K562 (cell line): ENCODE results near the gene SEC14L3. TPM values are rescaled to one million over a fixed set of nuclear protein-coding genes. Genes with fewer than 3 reads are reported as not detected.
A peak's percentile ranks its signal among the peaks of the same experiment; 100 is the strongest.

Experiments used
- ATAC-seq: fragments of 200-7000 bp; cut with Tn5 transposase; 3 replicates; pipeline ENCODE4 v1.9.1; 2020; ENCODE audit warnings: moderate library complexity
- BruUV-seq: library from RNA; stranded (reverse); fragments of 400-500 nt; replicated peaks from 2 replicates; lab custom pipeline; 2021; lab: Mats Ljungman, UMichigan
- CTCF ChIA-PET: fragments of 300-600 bp; formaldehyde crosslinking; extraction: SDS; loops from one replicate; lab custom pipeline; 2021; ENCODE audit warnings: low intra/inter-chr PET ratio; lab: Yijun Ruan, JAX
- POLR2A ChIA-PET: fragments of 300-600, 350-650 bp; sonication (Branson Sonifier 250); formaldehyde crosslinking; extraction: SDS; loops from one replicate; lab custom pipeline; 2021; ENCODE audit warnings: antibody characterized with exemption, inconsistent platforms; lab: Yijun Ruan, JAX
- DNase-seq, 4 experiments: peaks; one replicate each; pipeline versions ENCODE4 v3.0.0 to v3.0.0-alpha.2; 2011 to 2018; ENCODE audit warnings: low spot score in 3 of 4, mixed read lengths in 3 of 4; ENCODE audit errors: extremely low read depth in 1 of 4
- FAIRE-seq: peaks from 2 replicates; lab custom pipeline; 2011; peaks lifted over from hg19 to GRCh38; lab: Jason Lieb, UNC
- H2AFZ ChIP-seq: 2 replicates; pipeline ENCODE4 v1.6.0; 2011; ENCODE audit warnings: low read depth, low read length, control low read depth, inconsistent platforms
- H3K27ac ChIP-seq: fragments of 200-600 bp; 3 replicates; pipeline ENCODE4 v1.8.0; 2011; ENCODE audit warnings: low read depth, mild to moderate bottlenecking, control low read depth, inconsistent platforms, low read length, moderate library complexity, mixed read lengths; ENCODE audit errors: extremely low read depth
- H3K27me3 ChIP-seq, 2 experiments: fragments of 300-600 bp in 1 of 2; 2 replicates in 1 of 2; 3 replicates in 1 of 2; pipeline versions ENCODE4 v1.6.0 to v1.8.0; 2011; ENCODE audit warnings: inconsistent platforms in 2 of 2, low read length in 2 of 2, mild to moderate bottlenecking in 1 of 2, mixed read lengths in 1 of 2, moderate library complexity in 1 of 2; ENCODE audit not compliant: control insufficient read depth in 2 of 2, insufficient read depth in 2 of 2
- H3K36me3 ChIP-seq: fragments of 300-600 bp; 3 replicates; pipeline ENCODE4 v1.8.0; 2011; ENCODE audit warnings: mild to moderate bottlenecking, low read length, inconsistent platforms; ENCODE audit not compliant: control insufficient read depth, insufficient read depth
- H3K4me1 ChIP-seq, 2 experiments: fragments of 200-600 bp in 1 of 2; replicated peaks in 1 of 2; 2 replicates in 1 of 2; 3 replicates in 1 of 2; pipeline versions ENCODE4 v1.5.1 to v1.8.0; 2011; ENCODE audit warnings: inconsistent platforms in 2 of 2, low read length in 2 of 2, mild to moderate bottlenecking in 1 of 2, mixed read lengths in 1 of 2, moderate library complexity in 1 of 2; ENCODE audit not compliant: control insufficient read depth in 2 of 2, insufficient read depth in 2 of 2
- H3K4me2 ChIP-seq: 2 replicates; pipeline ENCODE4 v1.6.1; 2011; ENCODE audit warnings: low read length, control low read depth, inconsistent platforms, mixed read lengths; ENCODE audit not compliant: insufficient read depth
- H3K4me3 ChIP-seq: fragments of 200-600 bp; sonication (generic), shearing (Covaris generic); 2 replicates; pipeline ENCODE4 v1.5.1; 2016; ENCODE audit warnings: control low read depth, inconsistent platforms
- H3K79me2 ChIP-seq: fragments of 200-600 bp; 3 replicates; pipeline ENCODE4 v1.8.0; 2011; ENCODE audit warnings: low read length, inconsistent platforms; ENCODE audit not compliant: control insufficient read depth, insufficient read depth
- H3K9ac ChIP-seq, 2 experiments: 2 replicates each; pipeline versions ENCODE4 v1.6.0 to v1.6.1; 2011; ENCODE audit warnings: low read depth in 2 of 2, low read length in 2 of 2, control low read depth in 1 of 2, inconsistent platforms in 1 of 2, mild to moderate bottlenecking in 1 of 2, mixed read lengths in 1 of 2; ENCODE audit not compliant: insufficient read depth in 1 of 2
- H3K9me1 ChIP-seq: one replicate; pipeline ENCODE4 v1.6.0; 2011; ENCODE audit warnings: inconsistent platforms, mild to moderate bottlenecking, low read length, moderate library complexity; ENCODE audit not compliant: control insufficient read depth, insufficient read depth
- H3K9me3 ChIP-seq: replicated peaks from 2 replicates; pipeline ENCODE4 v1.5.1; 2011; ENCODE audit warnings: low read depth, low read length, inconsistent platforms; ENCODE audit not compliant: control insufficient read depth, insufficient read depth
- H4K20me1 ChIP-seq: replicated peaks from 2 replicates; pipeline ENCODE4 v1.6.1; 2011; ENCODE audit warnings: low read length, inconsistent platforms, mixed read lengths; ENCODE audit not compliant: control insufficient read depth, insufficient read depth
- ETV6 ChIP-seq, 3 experiments: fragments of 150-350 bp in 1 of 3; sonication (generic) in 1 of 3; formaldehyde crosslinking in 1 of 3; IDR thresholded peaks; 2 replicates each; pipeline versions ENCODE4 v1.6.1 to v1.8.0; 2014 to 2022; ENCODE audit warnings: borderline replicate concordance in 2 of 3, low read depth in 2 of 3, antibody characterized with exemption in 1 of 3, low read length in 1 of 3, mild to moderate bottlenecking in 1 of 3, missing genetic modification reagents in 1 of 3
- FOXK1 ChIP-seq: sonication (generic); formaldehyde crosslinking; IDR thresholded peaks from 2 replicates; pipeline ENCODE4 v1.8.0; 2022; ENCODE audit warnings: missing genetic modification reagents, mild to moderate bottlenecking, borderline replicate concordance
- HLTF ChIP-seq: fragments of 450-650 bp; IDR thresholded peaks from 2 replicates; pipeline ENCODE4 v1.6.1; 2016
- HNRNPK ChIP-seq: fragments of 200-400 bp; formaldehyde crosslinking; IDR thresholded peaks from one replicate; pipeline ENCODE4 v1.6.1; 2018; ENCODE audit warnings: mild to moderate bottlenecking, low read depth, low read length; ENCODE audit not compliant: poor library complexity, severe bottlenecking
- IRF2 ChIP-seq: sonication (generic); formaldehyde crosslinking; IDR thresholded peaks from 2 replicates; pipeline ENCODE4 v1.8.1; 2022; ENCODE audit warnings: mild to moderate bottlenecking, missing genetic modification reagents
- IRF9 ChIP-seq: fragments of 450-650 bp; IDR thresholded peaks from 2 replicates; pipeline ENCODE4 v1.6.1; 2016; ENCODE audit warnings: missing biosample characterization, missing genetic modification characterization
- PPARD ChIP-seq: fragments of 250-450 bp; sonication (Bioruptor Pico); IDR thresholded peaks from 2 replicates; pipeline ENCODE4 v1.8.0; 2022; ENCODE audit warnings: inconsistent platforms, mild to moderate bottlenecking, moderate library complexity
- RBM25 ChIP-seq: fragments of 200-400 bp; formaldehyde crosslinking; IDR thresholded peaks from 2 replicates; pipeline ENCODE4 v1.6.1; 2018; ENCODE audit warnings: low read length, low read depth, moderate library complexity; ENCODE audit not compliant: severe bottlenecking
- SP2 ChIP-seq: IDR thresholded peaks from 2 replicates; pipeline ENCODE4 v1.6.1; 2011; ENCODE audit warnings: mild to moderate bottlenecking, low read depth, low read length, moderate library complexity; ENCODE audit not compliant: poor library complexity, severe bottlenecking; ENCODE audit errors: extremely low read depth
- TRIM25 ChIP-seq: fragments of 450-650 bp; IDR thresholded peaks from 2 replicates; pipeline ENCODE4 v1.7.0; 2016; ENCODE audit warnings: borderline replicate concordance
- ZNF239 ChIP-seq: fragments of 250-450 bp; sonication (Bioruptor Pico); IDR thresholded peaks from 2 replicates; pipeline ENCODE4 v1.4.0; 2020; ENCODE audit warnings: mild to moderate bottlenecking
- ZNF696 ChIP-seq: fragments of 250-450 bp; sonication (Bioruptor Pico); conservative IDR thresholded peaks from 2 replicates; pipeline ENCODE4 v1.4.0; 2020; ENCODE audit warnings: mild to moderate bottlenecking, moderate library complexity
- WGBS: fragments of 100-300 bp; shearing (Covaris generic); methylation state at CpG from one replicate; pipeline ENCODE4 v1.1.6; 2016; ENCODE audit warnings: low coverage, mixed read lengths; ENCODE audit not compliant: insufficient coverage; ENCODE audit errors: missing lambda C conversion rate; 5-methylcytosine and 5-hydroxymethylcytosine counted together
- in situ Hi-C: fragments of 300-500 bp; cut with MboI; formaldehyde crosslinking; loops from 4 replicates; pipeline ENCODE4 v1.15.0; 2018; ENCODE audit warnings: inconsistent platforms, mixed read lengths
- intact Hi-C: fragments of 100-400 bp; cut with micrococcal nuclease; formaldehyde crosslinking; loops from 2 replicates; pipeline ENCODE4 v1.14.2; 2022
- polyA plus RNA-seq, 8 experiments: library from polyadenylated mRNA; depleted of rRNA in 4 of 8; stranded (reverse) in 5 of 8; unstranded in 3 of 8; fragments of >200 nt; fragmentation: Nextera tagmentation in 2 of 8; fragmentation: Illumina TruSeq in 1 of 8; extraction: Ambion mirVana in 2 of 8; extraction: Trizol in 1 of 8; gene quantifications; 2 replicates each; pipeline versions ENCODE4 v1.2.1 to v1.2.3, GENCODE V29; 2011 to 2014; ENCODE audit warnings: inconsistent platforms in 1 of 8, missing spikeins in 1 of 8
- total RNA-seq, 7 experiments: library from RNA; depleted of rRNA in 6 of 7; stranded (reverse); fragments of >200 nt in 6 of 7; fragmentation: Illumina TruSeq in 2 of 7; extraction: Trizol in 2 of 7; gene quantifications; 2 replicates each; pipeline versions ENCODE4 v1.2.1 to v1.2.3, GENCODE V29; 2011 to 2021; ENCODE audit warnings: low replicate concordance in 1 of 7
- TF ChIP-seq, protein P1 (sequence below), 2 experiments: fragments of 450-650 bp in 1 of 2; IDR thresholded peaks; 2 replicates each; pipeline ENCODE4 v1.6.1; 2011 to 2017; ENCODE audit warnings: low read depth in 2 of 2, antibody characterized with exemption in 1 of 2, borderline replicate concordance in 1 of 2, low read length in 1 of 2, mild to moderate bottlenecking in 1 of 2, mixed read lengths in 1 of 2; ENCODE audit not compliant: control insufficient read depth in 1 of 2

The SEC14L3 gene
- total and polyA plus RNA-seq, 9 of the 15 experiments (the other 6 are each of a cell fraction or from before 2014, with no cell fraction given), result not detected

DNA sequence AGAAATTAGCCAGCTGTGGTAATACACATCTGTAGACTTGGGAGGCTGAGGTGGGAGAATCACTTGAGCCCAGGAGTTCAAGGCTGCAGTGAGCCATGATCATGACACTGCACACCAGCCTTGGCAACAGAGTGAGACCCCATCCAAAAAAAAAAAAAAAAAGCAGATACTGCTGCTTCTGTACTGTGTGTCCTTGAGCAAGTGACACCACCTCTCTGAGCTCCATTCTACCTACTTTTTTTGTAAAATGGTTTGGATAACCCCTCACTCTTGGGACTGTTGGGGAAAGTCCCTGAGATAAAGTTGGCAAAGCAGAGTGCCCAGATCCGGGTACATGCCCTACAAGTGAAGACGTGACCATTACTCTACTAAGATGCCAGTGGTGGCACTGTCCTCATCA is 2.7 kb downstream of the SEC14L3 start:
- CTCF ChIA-PET, result no interaction called here
- no peaks in the 10 kb centered on the region for H3K79me2 ChIP-seq

More for the DNA sequence above, 2.7 kb downstream of the SEC14L3 start:
- Histone ChIP-seq H3K9ac (no peak overlapping the region), H3K4me1 (peaks cover 0 to 6% of the 10 kb centered on the region in 2 experiments; a peak in 2 of 5 replicates), H3K36me3 (no peaks in the 10 kb centered on the region), H2AFZ (no peak overlapping the region), H3K27me3 (peaks cover under 1 to 24% of the 10 kb centered on the region in 2 experiments; a peak in 4 of 5 replicates), H3K9me1 (no peaks in the 10 kb centered on the region), H3K4me2 (no peak overlapping the region), H3K4me3 (no peak overlapping the region), H3K9me3 (no peaks in the 10 kb centered on the region), H4K20me1 (no peaks in the 10 kb centered on the region), H3K27ac (no peak overlapping the region)
- POLR2A ChIA-PET, result no interaction called here
- TF ChIP-seq IRF9 (tag) (no peak), ETV6 (IDR thresholded peaks at IDR 0.05; ENCODE audit: borderline replicate concordance in 1 of 2, low read depth in 2 of 2, low read length in 1 of 2) (no peak), ETV6 (CRISPR knock-in tag; IDR thresholded peaks at IDR 0.05; ENCODE audit: borderline replicate concordance) (no peak), IRF2 (no peak), ZNF696 (CRISPR knock-in tag) (no peak), HNRNPK (no peak), FOXK1 (CRISPR knock-in tag) (no peak), PPARD (CRISPR knock-in tag) (no peak), HLTF (no peak), SP2 (no peak), ZNF239 (CRISPR knock-in tag) (peak; percentile 71), TRIM25 (no peak), RBM25 (peak; percentile 56)
- TF ChIP-seq, protein P1, sequence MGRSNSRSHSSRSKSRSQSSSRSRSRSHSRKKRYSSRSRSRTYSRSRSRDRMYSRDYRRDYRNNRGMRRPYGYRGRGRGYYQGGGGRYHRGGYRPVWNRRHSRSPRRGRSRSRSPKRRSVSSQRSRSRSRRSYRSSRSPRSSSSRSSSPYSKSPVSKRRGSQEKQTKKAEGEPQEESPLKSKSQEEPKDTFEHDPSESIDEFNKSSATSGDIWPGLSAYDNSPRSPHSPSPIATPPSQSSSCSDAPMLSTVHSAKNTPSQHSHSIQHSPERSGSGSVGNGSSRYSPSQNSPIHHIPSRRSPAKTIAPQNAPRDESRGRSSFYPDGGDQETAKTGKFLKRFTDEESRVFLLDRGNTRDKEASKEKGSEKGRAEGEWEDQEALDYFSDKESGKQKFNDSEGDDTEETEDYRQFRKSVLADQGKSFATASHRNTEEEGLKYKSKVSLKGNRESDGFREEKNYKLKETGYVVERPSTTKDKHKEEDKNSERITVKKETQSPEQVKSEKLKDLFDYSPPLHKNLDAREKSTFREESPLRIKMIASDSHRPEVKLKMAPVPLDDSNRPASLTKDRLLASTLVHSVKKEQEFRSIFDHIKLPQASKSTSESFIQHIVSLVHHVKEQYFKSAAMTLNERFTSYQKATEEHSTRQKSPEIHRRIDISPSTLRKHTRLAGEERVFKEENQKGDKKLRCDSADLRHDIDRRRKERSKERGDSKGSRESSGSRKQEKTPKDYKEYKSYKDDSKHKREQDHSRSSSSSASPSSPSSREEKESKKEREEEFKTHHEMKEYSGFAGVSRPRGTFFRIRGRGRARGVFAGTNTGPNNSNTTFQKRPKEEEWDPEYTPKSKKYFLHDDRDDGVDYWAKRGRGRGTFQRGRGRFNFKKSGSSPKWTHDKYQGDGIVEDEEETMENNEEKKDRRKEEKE (IDR thresholded peaks at IDR 0.05; ENCODE audit: borderline replicate concordance in 1 of 2, control insufficient read depth in 1 of 2, low read depth in 2 of 2, low read length in 1 of 2), result no peak
- no peak for DNase-seq
- no TSS peak for BruUV-seq
- no peak for ATAC-seq
- in situ Hi-C loops (no loop called here), intact Hi-C loops (no loop called here)
- 6% methylated on average over 2 of the region's 2 CpGs for WGBS
- no peak for FAIRE-seq
